ENCODE data around the gene NPTXR. TPM values are rescaled to one million over a fixed set of nuclear protein-coding genes. Genes with fewer than 3 reads are reported as not detected.
"Not testable (repeated sequence)": the region's sequence is repeated elsewhere in the genome, so short reads cannot be mapped to it uniquely, and the experiment has no call there.

NPTXR gene
- total RNA-seq, 1 experiment from 2014 or later: 0.37 TPM

- not testable (repeated sequence) for DNase-seq (ENCODE audit: extremely low read depth, low read depth)
Observed at GRCh38 chr22:38854476-38854875, 10.6 kb upstream of the NPTXR start.

GRCh38 chr22:38853883-38854282, 10.1 kb upstream of the NPTXR start:
- not testable (repeated sequence) for DNase-seq (ENCODE audit: extremely low read depth, low read depth)

GRCh38 chr22:38853196-38853651, 9.4 kb upstream of the NPTXR start:
- DNase-seq (ENCODE audit: extremely low read depth, low read depth): no peak

- DNase-seq (ENCODE audit: extremely low read depth, low read depth): no peak
Observed at GRCh38 chr22:38852522-38852921, 8.7 kb upstream of the NPTXR start.

GRCh38 chr22:38850941-38851849, 7.4 kb upstream of the NPTXR start:
- DNase-seq (ENCODE audit: extremely low read depth, low read depth): no peak

- DNase-seq (ENCODE audit: extremely low read depth, low read depth): no peak
Observed at GRCh38 chr22:38850399-38850798, 6.6 kb upstream of the NPTXR start.

GRCh38 chr22:38849811-38850210, 6.0 kb upstream of the NPTXR start:
- no peak for DNase-seq (ENCODE audit: extremely low read depth, low read depth)

- DNase-seq (ENCODE audit: extremely low read depth, low read depth): no peak
Observed at GRCh38 chr22:38846412-38846811, 2.6 kb upstream of the NPTXR start.

GRCh38 chr22:38845004-38845740, 1.3 kb upstream of the NPTXR start:
- DNase-seq (ENCODE audit: extremely low read depth, low read depth): no peak

GRCh38 chr22:38844315-38845003, 631 bp upstream of the NPTXR start:
- no peak for DNase-seq (ENCODE audit: extremely low read depth, low read depth)

- DNase-seq (ENCODE audit: extremely low read depth, low read depth): peak; percentile 15
Observed at GRCh38 chr22:38843201-38843656, 599 bp downstream of the NPTXR start.

GRCh38 chr22:38842512-38843200, 1.2 kb downstream of the NPTXR start:
- no peak for DNase-seq (ENCODE audit: extremely low read depth, low read depth)

GRCh38 chr22:38841635-38842034, 2.2 kb downstream of the NPTXR start:
- DNase-seq (ENCODE audit: extremely low read depth, low read depth): no peak

GRCh38 chr22:38841211-38841610, 2.6 kb downstream of the NPTXR start:
- no peak for DNase-seq (ENCODE audit: extremely low read depth, low read depth)

- no peak for DNase-seq (ENCODE audit: extremely low read depth, low read depth)
Observed at GRCh38 chr22:38840129-38840528, 3.7 kb downstream of the NPTXR start.

GRCh38 chr22:38839686-38840085, 4.1 kb downstream of the NPTXR start:
- no peak for DNase-seq (ENCODE audit: extremely low read depth, low read depth)

GRCh38 chr22:38837414-38837928, 6.4 kb downstream of the NPTXR start:
- DNase-seq (ENCODE audit: extremely low read depth, low read depth): no peak

- no peak for DNase-seq (ENCODE audit: extremely low read depth, low read depth)
Observed at GRCh38 chr22:38835888-38836301, 7.9 kb downstream of the NPTXR start.

- DNase-seq (ENCODE audit: extremely low read depth, low read depth): no peak
Observed at GRCh38 chr22:38834991-38835390, 8.8 kb downstream of the NPTXR start.

Measured in NCI-H460 (cell line).